GM12865 (cell line): ENCODE data around the gene SYT1.

Source experiments
- DNase-seq: peaks from one replicate; pipeline ENCODE4 v3.0.0; 2010; ENCODE audit warnings: low read depth
- H3K4me3 ChIP-seq: 2 replicates; pipeline ENCODE4 v1.5.1; 2011; ENCODE audit warnings: mild to moderate bottlenecking, low read depth, low read length, control low read depth
- TF ChIP-seq, protein P1 (sequence below): IDR thresholded peaks from 2 replicates; pipeline ENCODE4 v1.5.1; 2011; ENCODE audit warnings: low read length, control low read depth, low read depth, inconsistent platforms; ENCODE audit not compliant: insufficient read depth; ENCODE audit errors: missing control alignments

Gene SYT1

DNA sequence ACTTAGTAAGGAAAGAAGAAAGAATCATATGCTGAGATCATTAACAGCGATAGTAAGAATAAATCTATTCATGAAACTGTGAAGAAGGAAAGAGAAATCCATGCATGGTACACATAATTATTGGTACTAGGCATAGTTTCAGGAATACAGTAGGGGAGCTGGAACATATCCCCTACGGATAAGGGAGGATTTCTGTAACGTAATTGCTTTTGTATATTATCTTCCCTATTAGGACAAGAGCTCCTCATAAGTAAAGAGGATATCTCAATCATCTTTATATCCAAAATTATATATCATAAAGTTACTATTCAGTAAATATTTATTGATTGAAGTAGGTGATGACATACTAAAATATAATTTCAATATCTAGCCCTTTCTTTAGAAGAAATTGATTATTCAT lies 22.9 kb downstream of the SYT1 start:
- TF ChIP-seq, protein P1, sequence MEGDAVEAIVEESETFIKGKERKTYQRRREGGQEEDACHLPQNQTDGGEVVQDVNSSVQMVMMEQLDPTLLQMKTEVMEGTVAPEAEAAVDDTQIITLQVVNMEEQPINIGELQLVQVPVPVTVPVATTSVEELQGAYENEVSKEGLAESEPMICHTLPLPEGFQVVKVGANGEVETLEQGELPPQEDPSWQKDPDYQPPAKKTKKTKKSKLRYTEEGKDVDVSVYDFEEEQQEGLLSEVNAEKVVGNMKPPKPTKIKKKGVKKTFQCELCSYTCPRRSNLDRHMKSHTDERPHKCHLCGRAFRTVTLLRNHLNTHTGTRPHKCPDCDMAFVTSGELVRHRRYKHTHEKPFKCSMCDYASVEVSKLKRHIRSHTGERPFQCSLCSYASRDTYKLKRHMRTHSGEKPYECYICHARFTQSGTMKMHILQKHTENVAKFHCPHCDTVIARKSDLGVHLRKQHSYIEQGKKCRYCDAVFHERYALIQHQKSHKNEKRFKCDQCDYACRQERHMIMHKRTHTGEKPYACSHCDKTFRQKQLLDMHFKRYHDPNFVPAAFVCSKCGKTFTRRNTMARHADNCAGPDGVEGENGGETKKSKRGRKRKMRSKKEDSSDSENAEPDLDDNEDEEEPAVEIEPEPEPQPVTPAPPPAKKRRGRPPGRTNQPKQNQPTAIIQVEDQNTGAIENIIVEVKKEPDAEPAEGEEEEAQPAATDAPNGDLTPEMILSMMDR = no peak
- DNase-seq = no peak
- no peak overlapping the region for H3K4me3 ChIP-seq

DNA sequence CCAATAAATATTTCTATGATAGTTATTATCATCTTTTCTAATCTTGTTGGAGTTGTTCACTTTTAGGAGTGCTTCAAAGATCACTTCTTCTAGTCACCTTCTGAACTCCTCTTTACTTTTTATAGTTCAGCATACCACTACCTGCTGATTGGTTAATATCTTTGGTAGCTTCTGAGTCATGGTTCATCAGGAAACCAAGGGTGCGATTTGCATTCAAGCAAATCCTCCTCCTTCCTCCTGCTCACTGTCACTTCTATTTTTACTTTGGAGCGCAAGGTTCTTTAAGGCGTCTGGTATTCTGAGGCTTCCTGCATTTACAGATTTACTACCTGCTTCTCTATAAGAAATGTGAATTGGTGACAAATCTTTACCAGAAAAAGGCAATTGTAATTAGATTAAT lies 24.0 kb downstream of the SYT1 start:
- DNase-seq = peak; percentile 48
- no peak overlapping the region for H3K4me3 ChIP-seq
- TF ChIP-seq, protein P1 = no peak

DNA sequence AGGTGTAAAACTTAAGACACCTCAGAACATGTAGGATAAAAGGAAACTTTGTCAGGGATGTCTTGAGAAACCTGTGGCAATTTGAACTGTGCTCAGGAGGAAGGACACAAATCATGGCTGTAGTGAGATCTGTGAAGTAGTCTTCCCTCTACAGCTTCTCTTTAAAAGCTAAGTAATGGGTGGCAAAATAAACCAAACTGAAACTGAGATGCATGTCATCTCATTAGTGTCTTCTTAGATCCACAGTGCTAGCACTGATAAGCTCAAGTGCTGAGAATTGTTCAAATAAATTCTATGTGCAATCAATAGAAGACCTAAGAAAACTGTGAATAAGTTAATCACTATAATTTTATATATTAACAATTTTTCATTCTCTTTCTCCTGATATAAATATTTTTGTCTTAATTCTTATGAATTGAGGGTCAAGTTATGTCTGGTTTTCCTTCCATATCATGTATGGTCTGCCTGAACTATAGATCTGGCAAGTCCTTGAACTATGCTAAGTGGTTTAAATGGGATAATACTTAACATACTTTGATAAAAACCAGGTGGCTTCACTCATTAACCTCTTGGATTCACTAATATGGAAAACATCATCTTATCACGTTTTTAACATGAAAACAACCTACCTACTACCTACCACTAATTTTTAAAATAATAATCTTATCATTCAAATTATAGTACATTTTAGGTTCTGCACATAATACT lies 27.2 kb downstream of the SYT1 start:
- TF ChIP-seq, protein P1 = no peak
- DNase-seq = no peak
- H3K4me3 ChIP-seq = no peak overlapping the region

DNA sequence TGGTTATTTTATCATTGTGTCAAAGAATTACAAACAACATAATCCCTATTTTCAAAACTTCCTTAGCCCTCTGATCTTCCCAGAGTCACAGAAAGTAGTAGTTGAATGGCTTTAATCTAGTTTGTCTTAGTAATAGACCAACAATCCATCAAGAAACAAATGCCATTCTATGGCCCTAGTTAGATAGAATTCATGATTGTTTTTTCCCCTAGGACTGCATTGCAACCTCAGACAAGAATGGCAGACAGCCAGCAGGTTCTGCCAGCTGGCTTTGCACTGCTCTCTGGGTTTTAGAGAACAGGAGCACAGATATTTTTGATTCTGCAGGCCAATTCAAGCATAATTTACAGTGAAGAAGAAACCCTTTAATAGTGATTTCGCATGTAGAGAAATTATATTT lies 33.8 kb downstream of the SYT1 start:
- no peak for DNase-seq
- no peak overlapping the region for H3K4me3 ChIP-seq
- TF ChIP-seq, protein P1 = no peak

DNA sequence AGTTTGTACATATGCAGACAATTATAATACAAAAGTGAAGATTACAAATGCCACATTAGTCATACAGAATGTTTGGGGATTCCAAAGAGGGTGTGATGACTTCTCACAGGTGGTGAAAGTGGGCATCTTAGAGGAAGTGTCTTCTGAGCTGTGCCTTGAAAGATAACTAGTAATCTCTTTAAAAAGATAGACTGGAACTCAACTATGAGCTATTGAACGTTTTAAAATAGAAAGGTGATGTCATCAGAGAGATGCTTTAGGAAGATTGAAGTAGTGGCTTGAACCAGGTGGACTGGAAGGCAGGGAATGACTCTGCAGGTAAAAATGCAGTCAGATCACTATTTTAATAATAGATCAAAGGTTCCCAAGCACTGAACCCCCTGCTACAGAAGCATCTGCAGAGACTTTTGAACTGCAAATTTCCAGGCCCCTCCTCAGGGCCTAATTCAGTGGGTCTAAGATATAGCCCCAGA lies 50.3 kb downstream of the SYT1 start:
- no peak for DNase-seq
- TF ChIP-seq, protein P1 = no peak
- H3K4me3 ChIP-seq = no peak overlapping the region

DNA sequence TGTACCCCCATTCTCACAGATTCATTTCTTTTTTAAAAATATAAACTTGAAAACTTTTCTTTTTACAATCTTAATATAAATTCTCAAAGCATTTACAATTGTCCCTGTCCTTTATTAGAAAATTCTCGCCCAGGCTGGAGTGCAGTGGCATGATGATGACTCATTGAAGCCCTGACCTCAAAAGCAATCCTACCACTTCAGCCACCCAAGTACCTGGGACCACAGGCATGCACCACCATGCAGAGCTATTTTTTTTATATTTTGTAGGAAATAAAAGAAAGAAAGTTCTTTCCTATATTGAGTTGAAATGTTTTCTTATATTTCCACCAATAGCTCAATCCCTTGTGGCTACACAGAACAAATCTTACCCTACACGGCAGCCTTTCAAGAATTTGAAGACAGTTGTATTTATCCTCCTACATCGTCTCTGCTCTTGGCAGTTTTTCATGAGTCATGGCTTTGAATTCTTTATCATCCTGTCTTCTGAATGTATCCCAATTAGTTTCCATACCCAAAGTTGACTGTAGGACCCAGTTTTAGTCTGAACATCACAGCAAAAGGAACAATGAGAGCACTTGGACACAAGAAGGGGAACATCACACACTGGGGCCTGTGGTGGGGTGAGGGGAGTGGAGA lies 52.4 kb downstream of the SYT1 start:
- H3K4me3 ChIP-seq = no peak overlapping the region
- TF ChIP-seq, protein P1 = no peak
- DNase-seq = no peak

DNA sequence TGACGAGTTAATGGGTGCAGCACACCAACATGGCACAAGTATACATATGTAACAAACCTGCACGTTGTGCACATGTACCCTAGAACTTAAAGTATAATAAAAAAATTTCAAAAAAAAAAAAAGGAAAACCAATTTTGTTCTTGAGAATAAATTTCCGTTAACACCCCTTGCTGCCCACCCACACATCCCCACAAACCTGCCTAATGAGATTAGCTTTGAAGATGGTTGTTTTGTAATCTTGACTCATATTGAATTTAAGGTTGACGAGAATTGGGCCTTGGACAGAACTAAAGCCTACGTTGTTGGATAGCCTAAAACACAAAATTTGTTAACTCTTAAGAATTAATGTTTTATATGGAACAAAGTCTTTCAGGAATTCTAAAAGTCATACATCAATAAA lies 52.9 kb downstream of the SYT1 start:
- TF ChIP-seq, protein P1 = no peak
- H3K4me3 ChIP-seq = no peak overlapping the region

More for the DNA sequence above, 52.9 kb downstream of the SYT1 start:
- no peak for DNase-seq
